ENCODE data around the gene TBX1.

TBX1 gene

GRCh38 chr22:19815093-19815822 is 54.7 kb downstream of the TBX1 start:
- Histone ChIP-seq H3K4me3 (ENCODE audit: low read depth, low read length) (no peak overlapping the region), H3K4me1 (ENCODE audit: control insufficient read depth, insufficient read depth, low read length) (no peaks in the 10 kb centered on the region), H3K27ac (ENCODE audit: low read depth, low read length) (no peak overlapping the region), H3K36me3 (ENCODE audit: control insufficient read depth, insufficient read depth, low read length) (no peaks in the 10 kb centered on the region), H3K9ac (ENCODE audit: low read depth, low read length) (no peak overlapping the region), H3K27me3 (ENCODE audit: control insufficient read depth, insufficient read depth, low read length) (no peaks in the 10 kb centered on the region), H3K9me3 (ENCODE audit: control insufficient read depth, insufficient read depth, low read length) (no peaks in the 10 kb centered on the region)

GRCh38 chr22:19815823-19816290 is 55.3 kb downstream of the TBX1 start:
- H3K9me3 ChIP-seq (ENCODE audit: control insufficient read depth, insufficient read depth, low read length), result no peaks in the 10 kb centered on the region
- H3K9ac ChIP-seq (ENCODE audit: low read depth, low read length), result no peak overlapping the region
- no peak overlapping the region for H3K4me3 ChIP-seq (ENCODE audit: low read depth, low read length)
- H3K36me3 ChIP-seq (ENCODE audit: control insufficient read depth, insufficient read depth, low read length), result no peaks in the 10 kb centered on the region
- no peaks in the 10 kb centered on the region for H3K27me3 ChIP-seq (ENCODE audit: control insufficient read depth, insufficient read depth, low read length)
- H3K4me1 ChIP-seq (ENCODE audit: control insufficient read depth, insufficient read depth, low read length), result no peaks in the 10 kb centered on the region
- H3K27ac ChIP-seq (ENCODE audit: low read depth, low read length), result no peak overlapping the region

DNA sequence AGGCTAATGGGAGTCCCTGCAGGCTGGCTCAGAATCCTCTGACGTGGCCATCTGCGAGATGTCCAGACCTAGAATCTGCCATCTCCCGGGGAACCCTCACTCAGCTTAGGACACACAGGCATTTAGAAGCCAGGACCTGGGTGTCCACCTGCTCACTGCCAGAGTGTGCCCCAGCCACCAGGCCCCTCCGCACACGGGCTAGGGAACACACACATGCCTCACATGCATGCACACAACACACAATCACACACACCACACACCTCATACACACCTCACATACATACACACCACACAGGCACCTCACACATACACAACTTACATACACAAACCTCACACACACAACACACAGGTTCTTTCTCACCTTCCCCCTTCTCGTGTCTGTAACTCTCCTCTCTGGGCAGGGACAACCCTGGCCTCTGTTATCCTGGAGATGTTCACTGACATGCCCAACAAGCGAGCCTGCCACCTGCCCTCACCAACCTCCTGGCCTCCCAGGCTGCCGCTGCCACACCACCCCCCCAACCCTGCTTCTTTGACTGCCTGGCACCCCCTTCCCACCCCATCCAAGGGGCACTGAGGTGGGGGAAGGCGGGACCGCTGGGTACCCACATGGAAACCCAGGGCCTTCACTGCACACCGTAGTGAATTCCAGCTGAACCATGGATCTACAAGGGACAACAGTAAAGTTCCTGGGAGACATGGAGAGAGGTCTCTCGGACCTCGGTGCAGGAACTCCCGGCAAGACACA is 56.0 kb downstream of the TBX1 start:
- H3K9ac ChIP-seq (ENCODE audit: low read depth, low read length), result no peak overlapping the region
- no peaks in the 10 kb centered on the region for H3K27me3 ChIP-seq (ENCODE audit: control insufficient read depth, insufficient read depth, low read length)
- no peak overlapping the region for H3K4me3 ChIP-seq (ENCODE audit: low read depth, low read length)
- no peaks in the 10 kb centered on the region for H3K9me3 ChIP-seq (ENCODE audit: control insufficient read depth, insufficient read depth, low read length)
- no peaks in the 10 kb centered on the region; the same call in 1 of the 2 replicates for H3K4me1 ChIP-seq (ENCODE audit: control insufficient read depth, insufficient read depth, low read length)
- no peaks in the 10 kb centered on the region for H3K36me3 ChIP-seq (ENCODE audit: control insufficient read depth, insufficient read depth, low read length)
- no peak overlapping the region for H3K27ac ChIP-seq (ENCODE audit: low read depth, low read length)
